ENCODE results near the gene RTKN2.
"Not testable (repeated sequence)": the region's sequence is repeated elsewhere in the genome, so short reads cannot be mapped to it uniquely, and the experiment has no call there.

The RTKN2 gene

DNA sequence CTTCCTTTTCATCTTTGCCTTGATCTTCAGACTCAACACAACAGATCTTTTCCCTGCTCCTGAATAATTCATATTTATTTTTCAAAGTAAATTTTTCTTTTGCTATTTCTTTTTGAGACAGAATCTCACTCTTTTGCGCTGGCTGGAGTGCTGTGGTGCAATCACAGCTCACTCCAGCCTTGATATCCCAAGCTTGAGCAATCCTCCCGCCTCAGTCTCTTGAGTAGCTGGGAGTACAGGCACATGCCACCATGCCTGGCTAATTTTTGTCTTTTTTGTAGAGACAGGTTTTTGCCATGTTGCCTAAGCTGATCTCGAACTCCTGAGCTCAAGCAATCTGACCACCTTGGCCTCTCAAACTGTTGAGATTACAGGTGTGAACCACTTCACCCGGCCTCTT is 9.2 kb downstream of the RTKN2 start:
- no peak for DNase-seq

DNA sequence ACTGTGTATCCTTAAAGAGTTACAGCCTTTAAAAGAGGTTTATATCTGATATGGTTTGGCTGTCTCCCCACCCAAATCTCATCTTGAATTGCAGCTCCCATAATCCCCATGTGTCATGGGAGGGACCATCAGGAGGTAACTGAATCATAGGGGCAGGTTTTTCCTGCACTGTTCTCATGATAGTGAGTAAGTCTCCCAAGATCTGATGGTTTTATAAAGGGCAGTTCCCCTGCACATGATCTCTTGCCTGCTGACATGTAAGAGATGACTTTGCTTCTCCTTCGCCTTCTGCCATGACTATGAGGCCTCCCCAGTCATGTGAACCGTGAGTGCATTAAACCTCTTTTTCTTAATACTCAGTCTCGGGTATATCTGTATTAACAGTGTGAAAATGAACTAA is 9.7 kb downstream of the RTKN2 start:
- no peak for DNase-seq

DNA sequence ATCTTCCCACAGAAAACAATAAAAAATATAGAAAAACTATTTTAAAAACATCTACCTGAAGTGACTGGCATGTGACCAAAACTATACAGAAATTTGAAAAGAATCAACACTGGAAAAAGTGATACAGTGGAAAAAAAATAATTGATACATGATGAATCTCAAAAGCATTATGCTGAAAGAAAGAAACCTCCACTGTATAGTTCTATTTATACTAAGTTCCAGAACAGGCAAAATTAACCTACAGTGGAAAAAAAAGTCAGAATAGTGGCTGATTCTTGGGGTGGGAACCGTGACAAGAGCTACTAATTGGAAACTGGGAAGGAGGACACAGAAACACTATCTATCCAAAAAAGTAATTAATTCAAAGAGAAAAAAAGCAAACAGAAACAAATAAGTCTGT is 14.9 kb downstream of the RTKN2 start:
- no peak for DNase-seq

DNA sequence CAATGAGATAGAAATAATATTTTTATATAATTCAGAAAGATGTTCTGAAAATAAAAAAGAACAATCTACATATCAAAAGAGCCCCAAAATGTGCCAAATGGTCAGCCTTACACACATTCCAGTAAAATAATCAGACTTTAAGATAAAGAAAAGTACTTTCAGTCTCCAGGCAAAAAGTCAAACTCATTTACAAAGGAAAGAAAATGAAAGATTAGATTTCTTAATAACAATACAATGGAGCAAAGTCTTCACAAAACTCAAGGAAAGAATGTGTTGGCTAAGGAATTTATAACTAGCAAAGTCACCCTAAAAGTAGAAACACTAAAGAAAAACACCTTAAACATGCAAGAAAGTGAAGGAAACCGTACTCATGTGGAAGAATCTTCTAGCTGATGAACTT is 16.6 kb downstream of the RTKN2 start:
- DNase-seq = no peak

DNA sequence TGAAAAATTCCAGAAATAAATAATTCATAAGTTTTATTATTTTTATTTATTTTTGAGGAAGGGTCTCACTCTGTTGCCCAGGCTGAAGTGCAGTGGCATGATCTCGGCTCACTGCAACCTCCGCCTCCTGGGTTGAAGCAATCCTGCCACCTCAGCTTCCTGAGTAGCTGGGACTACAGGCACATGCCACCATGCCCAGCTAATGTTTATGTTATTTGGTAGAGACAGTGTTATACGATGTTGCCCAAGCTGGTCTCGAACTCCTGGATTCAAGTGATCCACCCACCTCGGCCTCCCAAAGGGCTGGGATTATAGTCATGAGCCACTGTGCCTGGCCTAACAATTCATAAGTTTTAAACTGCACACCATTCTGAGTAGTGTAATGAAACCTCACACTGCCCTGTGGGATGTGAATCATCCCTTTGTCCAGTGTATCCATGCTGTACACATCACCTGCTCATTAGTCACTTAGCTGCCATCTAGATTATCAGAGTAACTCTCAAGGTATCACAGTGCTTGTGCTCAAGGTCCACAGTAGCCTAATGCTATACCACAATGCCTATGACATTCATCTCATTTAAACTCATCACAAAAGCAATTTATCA is 17.9 kb downstream of the RTKN2 start:
- DNase-seq = peak; percentile 80

DNA sequence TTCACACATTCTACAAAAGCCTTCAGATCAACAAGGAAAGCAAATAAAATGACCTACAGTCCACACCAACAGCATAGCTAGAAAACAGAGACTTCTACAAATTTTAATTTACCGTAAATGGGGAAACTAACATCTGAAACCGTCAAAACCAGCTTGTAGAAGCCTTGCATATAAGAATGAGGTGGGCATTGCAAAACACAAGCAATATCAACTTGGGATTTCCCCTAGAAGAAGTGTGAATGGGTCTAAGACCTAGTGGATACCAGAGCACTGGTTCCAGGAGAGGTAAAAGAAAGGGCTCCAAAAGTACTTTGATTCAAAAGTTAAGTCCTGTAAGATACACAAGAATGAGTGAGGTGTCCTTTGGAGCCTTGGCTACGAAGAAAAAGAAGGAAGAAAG is 18.7 kb downstream of the RTKN2 start:
- DNase-seq = no peak

DNA sequence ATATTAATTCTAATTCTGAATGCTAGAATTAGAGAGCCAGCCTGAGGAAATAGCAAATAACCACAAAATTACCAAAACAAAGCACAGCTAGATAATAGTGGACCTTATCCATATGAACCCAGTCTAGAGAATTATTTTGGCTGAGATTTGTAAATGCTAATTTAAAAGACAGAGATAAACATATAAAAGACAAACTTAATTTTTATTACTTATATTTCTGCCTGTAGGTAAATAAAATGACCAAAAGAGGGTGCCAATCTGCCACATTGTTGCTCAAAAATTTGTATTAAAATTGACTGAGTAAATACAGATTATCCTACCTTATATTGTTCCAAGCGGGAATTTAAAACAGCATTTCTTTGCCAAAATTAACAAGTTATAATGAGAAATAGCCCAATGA is 20.2 kb downstream of the RTKN2 start:
- peak; percentile 52 for DNase-seq

DNA sequence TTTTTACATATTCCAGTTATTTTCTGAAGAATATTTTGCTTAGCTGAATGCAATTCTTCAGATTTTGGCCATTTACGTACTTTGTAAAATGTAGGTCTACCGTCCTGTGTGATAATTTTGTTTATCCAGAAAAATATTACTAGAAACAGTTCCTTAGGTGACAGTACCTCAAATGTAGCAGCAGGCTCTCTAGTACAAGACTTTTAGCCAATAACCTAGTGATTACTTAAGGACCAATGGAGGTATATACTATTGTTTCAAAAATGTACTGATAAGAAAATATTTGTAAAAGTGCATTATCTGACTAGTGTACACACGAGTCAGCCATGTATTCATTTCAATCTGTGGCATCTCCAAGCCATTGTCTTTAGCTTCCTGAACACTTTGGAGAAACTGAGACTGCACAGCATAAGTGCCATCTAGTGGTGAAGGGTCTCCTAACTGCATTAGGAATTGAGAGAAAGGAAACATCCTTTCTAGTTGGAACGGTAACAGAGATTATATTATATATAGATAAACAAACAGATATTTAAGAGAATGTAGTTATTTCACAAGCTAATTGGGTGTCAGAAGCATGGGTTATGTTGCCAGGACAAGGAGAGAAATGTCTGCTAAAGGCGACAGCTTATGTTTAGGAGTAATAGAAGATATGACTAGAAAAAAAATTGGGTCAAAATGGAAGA is 23.7 kb downstream of the RTKN2 start:
- peak; percentile 84 for DNase-seq

DNA sequence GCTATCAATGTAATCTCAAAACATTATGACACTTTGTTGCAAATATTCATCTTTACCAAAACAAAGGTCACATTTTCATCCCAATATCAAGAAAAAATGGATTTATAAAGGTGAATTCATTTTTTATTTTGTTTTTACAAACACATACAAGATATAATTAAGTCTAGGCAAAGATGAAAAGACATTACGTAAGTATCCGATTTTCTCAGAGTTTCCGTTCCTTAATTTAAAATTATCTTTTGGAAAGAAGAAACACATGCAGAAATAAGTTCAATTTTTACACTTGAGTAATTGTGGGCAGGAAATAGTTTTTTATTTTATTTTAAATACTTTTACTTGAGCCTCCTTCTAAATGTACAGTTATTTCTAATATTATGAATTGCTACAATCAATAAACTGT is 24.6 kb downstream of the RTKN2 start:
- DNase-seq = no peak

DNA sequence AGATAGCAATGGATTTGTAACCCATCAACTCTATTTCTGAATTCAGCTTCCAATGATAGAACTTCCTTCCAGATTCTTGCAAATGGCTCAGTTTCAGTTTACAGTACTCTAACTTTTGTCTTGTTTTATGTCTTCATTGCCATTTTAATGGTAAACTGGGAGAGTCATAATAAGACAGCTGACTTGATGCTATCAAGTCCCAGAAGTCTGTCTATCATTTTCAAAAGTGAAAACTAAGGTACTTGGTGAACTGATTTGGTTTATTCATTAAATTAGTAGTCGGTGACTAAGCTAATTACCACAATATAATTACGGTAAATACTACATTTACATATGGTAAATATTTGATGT is 25.0 kb downstream of the RTKN2 start:
- no peak for DNase-seq

DNA sequence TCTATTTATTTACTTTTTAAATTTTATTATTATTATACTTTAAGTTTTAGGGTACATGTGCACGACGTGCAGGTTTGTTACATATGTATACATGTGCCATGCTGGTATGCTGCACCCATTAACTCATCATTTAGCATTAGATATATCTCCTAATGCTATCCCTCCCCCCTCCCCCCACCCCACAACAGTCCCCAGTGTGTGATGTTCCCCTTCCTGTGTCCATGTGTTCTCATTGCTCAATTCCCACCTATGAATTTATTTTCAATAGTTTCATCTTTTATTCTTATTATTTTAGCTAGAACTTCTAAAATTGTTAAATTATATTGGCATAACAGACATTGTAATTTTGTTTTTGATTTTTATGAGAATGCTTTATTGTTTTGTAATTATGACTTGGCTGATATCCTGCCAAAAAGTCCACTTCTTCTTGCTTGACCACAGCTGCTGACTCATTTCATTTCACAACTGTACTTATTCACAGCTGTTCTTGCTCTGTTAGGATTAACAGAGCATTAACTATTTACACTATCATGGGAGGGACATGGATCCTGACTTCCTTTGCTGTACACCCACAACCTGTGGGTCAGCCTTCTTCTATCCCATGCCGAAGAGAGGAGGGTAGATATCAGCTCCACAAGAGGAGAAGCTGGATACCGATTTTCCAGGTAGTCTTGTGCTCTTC is 25.5 kb downstream of the RTKN2 start:
- DNase-seq = peak; percentile 98

DNA sequence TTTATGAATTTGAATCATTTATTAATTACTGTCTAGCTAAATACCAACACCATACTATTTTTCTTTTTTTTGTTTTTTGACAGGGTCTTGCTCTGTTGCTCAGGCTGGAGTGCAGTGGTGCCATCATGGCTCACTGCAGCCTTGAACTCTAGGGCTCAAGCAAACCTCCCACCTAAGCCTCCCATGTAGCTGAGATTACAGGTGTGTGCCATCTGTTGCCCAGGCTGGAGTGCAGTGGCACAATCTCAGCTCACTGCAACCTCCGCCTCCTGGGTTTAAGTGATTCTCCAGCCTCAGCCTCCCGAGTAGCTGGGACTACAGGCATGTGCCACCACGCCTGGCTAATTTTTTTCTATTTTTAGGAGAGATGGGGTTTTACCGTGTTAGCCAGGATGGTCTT is 27.1 kb downstream of the RTKN2 start:
- DNase-seq = not testable (repeated sequence)

DNA sequence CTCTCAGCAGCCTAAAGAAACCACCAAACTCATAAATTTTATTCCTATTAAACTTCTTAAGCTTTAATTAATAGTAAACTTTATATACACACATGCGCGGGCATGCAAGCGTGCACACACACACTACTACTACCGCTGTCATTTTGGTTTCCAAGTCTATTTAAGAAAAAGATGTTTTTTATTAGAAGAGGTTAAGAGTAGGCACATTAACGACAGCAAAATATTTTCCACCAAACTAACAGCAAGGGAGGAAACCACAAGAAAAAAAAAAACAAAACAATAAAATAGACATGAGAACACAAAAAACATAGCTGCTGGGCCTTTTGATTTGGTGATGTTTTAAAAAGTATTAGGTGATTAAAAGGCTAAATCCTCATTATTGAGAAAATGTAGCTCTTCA is 28.6 kb downstream of the RTKN2 start:
- DNase-seq = no peak

DNA sequence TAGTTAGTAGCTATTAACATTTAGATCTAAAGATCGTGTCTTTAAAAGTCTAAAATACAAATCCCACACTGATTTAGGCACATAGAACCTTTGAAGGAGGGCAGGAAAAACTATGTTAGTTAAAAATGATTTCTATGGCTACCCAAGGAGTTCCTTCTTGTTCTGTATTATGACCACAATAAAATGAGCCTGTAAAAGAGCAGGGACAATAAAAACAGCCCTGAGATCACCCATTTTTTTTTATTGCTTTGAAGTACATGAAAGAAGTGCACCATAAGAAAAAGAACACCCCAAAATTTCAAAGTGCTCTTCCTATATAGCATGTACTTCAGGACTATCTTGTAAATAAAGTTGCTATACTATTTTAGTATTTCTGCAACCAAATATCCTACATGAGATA is 29.8 kb downstream of the RTKN2 start:
- no peak for DNase-seq

DNA sequence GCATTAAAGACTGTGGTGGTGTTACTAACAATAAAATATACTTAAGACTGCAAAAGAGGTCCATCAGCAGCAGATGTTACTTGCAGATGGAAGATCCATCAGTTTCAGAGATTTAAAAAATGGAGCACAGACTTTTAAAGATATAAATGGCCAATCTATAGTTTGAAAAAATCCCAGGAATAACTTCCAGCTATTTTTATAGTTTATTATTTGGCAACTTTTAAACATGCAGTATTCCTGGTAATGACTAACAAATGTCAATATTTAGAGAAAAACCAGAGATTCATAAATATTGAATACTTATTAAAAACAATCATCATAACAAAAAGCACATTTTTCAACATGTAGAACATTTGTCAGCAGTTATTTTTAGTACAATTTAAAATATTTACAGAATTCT is 30.7 kb downstream of the RTKN2 start:
- DNase-seq = peak; percentile 29

DNA sequence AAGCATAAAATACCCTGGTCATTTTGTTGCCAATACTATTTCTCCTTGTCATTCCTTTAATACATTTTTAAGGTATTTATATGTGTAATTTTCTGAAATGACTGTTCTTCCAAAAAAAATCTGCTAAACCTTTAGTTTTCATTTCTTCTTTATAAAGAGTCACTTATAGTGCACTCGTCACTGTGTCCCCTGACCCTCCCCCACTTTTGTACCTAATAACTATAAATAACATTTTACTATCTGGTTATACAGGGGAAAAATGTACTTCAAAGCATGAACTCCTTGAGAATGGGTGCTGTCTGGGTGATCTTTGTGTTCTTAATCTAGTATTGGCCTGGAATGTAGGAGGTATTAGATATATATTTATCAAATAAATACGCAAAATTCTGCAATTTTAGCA is 31.1 kb downstream of the RTKN2 start:
- no peak for DNase-seq

DNA sequence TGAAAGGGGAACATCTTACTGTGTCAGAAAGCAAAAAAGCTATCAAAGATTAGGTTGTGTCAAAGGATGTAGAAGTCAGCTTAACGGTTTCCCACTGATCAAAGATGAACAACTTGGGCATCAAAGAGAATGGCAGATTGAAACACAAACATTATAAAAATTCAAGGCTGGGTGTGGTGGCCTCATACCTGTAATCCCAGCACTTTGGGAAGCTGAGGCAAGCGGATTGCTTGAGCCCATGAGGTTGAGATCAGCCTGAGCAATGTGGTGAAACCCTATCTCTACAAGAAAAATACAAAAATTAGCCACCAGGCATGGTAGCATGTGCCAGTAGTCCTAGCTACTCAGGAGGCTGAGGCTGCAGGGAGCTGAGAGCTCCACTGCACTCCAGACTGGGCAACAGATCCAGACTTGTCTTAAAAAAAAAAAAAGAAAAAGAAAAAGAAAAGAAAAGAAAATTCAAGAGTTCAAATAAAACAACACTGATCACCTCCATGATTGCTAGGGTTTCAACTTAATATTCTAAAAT is 34.5 kb downstream of the RTKN2 start:
- no peak for DNase-seq

DNA sequence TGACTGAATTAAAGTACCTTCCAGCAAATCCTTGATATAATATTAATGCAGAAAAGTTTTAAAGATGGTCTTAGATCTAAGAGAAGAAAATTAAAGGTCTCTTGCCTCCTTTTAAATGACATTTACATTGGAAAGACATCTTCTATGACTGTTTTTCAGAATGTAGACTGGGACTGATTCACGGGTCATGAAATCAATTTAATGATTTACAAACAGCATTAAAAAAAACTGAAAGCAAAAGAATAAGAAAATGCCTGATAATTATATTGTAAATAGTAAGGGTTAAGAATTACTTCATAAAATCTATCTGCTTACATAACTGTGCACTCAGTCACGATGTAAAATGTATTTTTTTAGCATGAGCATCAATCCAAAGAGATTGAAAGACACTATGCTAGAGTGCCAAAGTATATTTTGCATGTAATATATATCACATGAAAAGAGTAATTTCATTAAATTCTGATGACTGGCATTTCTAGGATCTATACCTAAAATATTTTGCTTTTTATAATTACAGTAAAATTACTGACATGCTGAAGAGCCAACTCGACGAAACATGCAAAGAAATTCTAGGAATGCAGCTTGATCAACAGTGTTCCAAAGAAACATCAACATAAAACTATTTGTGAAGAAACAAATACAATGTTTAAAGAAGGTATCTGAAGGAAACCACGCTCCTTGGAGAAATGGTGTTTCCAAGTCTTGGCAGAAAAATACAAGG is 35.1 kb downstream of the RTKN2 start:
- peak; percentile 47 for DNase-seq

DNA sequence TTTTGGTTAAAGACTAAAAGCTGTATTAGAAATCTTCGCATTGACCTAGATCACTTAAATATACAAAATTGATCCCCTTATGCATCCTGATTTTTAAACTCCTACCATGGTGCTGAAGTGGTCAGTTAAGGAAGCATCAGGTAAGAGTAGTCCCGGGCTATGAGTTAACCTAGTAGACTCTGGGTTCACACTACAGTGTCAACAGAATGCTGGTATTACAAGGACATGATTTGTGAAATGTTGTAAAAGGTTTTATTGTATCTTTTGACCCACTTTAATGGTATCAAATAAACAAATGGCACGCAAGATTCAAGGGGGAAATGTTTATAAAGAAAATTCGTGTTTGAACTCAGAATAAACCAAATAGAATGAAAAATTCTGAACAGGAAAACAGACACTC is 36.8 kb downstream of the RTKN2 start:
- no peak for DNase-seq

DNA sequence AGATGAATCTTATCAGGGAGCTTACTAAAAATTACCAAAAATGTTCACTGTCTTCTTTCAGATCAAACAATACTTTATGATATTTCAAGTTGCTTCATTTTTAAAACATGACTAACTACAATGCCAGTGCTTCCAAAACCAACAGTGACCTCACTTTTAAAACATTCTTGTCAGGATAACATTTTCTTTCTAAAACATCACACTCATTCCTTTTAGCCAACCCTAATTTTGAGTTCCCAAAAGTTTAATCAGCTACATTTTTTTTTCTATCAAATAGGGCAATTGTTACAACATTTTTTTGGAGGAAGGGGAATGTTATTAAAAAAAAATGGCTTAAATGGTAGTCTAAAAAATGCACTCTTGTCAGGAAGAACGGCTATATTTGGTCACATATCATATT is 37.3 kb downstream of the RTKN2 start:
- peak; percentile 94 for DNase-seq

DNA sequence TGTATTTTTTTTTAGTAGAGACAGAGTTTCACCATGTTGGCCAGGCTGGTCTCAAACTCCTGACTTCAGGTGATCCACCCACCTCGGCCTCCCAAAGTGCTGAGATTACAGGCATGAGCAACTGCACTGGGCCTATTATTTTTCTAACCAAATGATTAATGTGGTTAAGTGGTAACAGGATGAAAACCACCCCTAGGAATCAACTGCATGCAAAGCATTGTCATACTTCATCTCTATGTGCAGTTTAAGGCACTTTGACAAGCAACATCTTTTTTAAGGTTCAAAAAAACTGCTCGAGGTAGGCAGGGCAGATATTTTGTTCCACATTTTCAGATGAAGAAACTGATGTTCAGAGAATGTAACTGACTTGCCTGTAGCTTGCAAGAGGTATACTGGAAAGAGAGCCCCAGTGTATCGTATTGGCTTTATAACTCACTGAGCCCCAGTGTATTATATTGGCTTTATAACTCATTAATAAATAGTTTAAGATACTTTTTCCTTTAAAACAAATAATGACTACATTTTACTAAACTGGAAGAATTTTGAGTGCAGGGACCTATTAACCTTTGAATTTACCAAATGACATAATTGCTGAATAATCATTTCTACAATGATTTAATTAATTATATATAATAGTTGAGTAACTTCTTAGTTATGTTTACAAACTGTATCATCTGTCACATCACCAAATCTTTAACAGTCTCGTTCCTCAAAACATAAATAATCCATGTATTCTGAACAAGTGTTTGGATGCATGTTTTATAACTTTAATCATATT is 38.1 kb downstream of the RTKN2 start:
- DNase-seq = peak; percentile 44

DNA sequence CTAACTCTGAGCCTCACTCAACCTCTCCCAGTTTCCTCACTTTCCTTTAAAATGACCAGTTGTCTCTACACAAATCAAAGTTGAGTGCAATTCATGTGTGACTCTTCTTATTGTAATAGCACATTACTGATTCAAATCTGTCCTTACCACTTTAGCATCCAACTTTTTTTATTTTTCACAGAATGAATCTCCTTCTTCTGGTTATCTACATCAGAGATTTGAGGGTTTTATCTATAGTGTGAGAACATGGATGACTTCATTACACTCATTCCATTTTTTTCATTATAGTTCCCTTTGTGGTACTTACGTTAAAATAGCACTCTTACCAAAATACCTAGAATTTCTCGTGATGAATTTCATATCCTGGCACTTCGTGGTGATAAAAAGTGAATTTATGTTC is 43.3 kb downstream of the RTKN2 start:
- no peak for DNase-seq

DNA sequence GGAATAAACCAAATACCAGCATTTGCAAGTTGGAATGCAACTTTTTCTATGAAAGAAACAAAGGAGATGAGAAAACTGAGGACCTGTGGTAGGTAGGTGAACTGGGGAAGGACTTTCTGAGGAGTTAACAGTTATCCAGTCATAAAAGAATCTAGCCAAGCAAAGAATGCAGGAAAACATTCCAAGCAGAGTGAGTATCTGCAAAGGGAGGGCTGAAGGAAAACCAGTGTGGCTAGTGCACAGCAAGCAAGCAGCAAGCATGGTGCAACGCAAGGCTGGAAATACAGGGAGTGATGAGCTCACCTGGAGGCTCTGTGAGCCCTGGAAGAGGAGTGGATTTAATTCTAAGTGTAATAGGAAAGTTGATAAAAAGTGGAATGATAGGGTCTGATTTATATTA is 44.0 kb downstream of the RTKN2 start:
- DNase-seq = peak; percentile 53
